ENCODE measurements around the gene RAB8B.

Gene RAB8B

DNA sequence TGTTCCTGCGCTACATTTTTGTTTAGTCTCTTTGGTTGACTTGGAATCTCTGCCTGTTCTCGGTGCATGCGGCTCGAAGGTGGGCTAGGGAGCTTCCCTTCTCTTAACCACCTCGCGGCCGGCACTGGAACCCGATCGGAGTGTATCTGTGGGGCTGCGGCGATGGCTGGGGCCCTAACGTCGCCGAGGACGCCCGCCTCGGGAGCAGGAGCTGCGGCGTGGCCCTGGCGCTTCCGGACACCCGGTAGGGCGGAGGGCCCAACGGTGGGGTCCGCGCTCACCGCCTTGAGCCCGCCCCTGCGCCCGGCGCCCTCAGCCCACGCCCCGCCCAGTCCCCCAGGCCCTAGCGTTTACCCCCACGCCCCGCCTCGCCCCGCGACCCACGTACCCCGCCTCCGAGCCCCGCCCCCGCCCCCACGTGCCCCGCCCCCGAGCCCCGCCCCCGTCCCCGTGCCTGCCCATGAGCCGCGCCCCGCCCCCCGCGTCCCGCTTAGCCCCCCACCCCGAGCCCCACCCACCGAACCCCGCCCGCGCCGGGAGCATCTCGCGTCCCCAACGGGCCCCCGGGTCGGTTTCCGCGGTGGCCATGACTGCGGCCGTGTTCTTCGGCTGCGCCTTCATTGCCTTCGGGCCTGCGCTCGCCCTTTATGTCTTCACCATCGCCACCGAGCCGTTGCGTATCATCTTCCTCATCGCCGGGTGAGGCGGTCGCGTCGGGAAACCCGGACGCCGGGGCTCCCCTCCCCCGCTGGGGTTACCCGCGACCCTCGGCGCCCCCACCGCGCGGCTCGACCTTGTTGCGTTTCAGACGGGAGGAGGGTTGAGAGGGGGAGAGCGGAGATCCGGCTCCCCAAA is 87.9 kb downstream of the RAB8B start, which contains the start of gene APH1B:
APH1B (plus strand) TSS at position 568 of the 855 bp plus-strand sequence; CDS start at position 587, 19 bp downstream.
- DNase-seq = peak; percentile 84

- DNase-seq = no peak
These were observed 88.6 kb downstream of the RAB8B start for GRCh38 chr15:63277893-63278456.

DNA sequence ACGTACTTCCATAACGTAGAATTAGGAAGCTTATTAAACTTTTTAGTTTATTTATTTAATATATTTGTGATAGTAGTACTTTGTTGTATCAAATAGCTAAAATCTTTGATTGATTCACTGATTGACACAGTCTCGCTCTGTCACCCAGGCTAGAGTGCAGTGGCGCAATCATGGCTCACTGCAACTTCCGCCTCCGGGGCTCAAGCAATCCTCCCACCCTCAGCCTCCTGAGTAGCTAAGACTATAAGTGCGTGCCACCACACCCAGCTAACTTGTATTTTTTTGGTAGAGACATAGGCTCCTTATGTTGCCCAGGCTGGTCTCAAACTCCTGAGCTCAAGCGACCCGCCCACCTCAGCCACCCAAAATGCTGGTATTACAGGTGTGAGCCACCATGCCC is 93.7 kb downstream of the RAB8B start:
- DNase-seq = peak; percentile 49

GRCh38 chr15:63284335-63284734 is 94.9 kb downstream of the RAB8B start:
- DNase-seq = no peak

DNA sequence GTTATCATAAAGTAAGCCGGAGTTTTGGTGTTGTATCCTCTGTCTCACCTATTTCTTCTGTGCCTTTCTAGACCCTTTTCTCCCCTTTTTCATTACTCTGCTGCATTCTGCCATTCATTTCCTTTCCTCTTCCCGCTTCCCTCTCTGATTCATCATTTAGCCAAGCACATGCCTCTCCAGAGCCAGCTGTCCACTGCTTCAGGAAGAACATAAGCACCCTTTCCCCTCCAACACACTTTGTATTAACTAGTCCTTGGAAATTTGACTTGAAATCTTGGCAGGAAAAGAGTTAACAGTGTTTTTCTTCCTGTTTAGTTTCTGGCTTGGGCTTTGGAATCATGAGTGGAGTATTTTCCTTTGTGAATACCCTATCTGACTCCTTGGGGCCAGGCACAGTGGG is 97.7 kb downstream of the RAB8B start:
- no peak for DNase-seq

DNA sequence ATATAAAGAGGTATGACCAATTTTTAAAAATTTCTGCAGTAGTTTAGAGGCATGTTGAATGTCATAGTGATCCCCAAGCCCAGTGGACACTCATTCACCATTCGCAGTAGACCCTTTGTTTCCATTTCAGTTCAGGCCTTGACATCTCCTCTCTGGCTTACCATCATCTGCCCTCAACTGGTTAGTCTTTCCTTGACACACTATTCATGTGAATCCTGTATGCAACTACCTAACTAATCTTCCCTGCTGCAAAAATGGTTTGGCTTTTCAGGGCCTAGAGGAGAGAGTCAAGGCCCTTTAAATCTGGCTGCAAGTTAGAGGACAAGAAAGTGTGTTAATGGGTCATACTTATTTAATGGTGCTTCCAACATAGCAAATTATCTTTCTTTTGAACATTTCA is 98.9 kb downstream of the RAB8B start:
- no peak for DNase-seq

GRCh38 chr15:63288778-63289378 is 99.5 kb downstream of the RAB8B start:
- no peak for DNase-seq

- no peak for DNase-seq
These were observed 102.1 kb downstream of the RAB8B start for GRCh38 chr15:63291507-63291906.

DNA sequence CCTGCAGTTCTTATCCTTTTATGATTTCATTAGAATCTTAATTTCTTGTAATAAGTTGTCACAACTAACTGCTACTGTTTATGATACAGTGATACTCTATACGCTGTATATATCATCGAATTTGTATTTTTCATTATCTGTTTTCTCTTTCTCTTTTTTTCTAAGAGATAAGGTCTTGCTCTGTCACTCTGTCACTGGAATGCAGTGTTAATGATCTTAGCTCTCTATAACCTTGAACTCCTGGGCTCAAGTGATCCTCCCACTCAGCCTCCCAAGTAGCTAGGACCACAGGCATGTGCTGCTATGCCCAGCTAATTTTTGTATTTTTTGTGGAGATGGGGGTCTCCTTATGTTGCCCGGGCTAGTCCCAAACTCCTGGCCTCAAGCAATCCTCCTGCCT is 102.8 kb downstream of the RAB8B start:
- DNase-seq = no peak

- no peak for DNase-seq
These were observed 103.4 kb downstream of the RAB8B start for GRCh38 chr15:63292771-63293170.

- DNase-seq = no peak
These were observed 105.0 kb downstream of the RAB8B start for GRCh38 chr15:63294359-63294758.

DNA sequence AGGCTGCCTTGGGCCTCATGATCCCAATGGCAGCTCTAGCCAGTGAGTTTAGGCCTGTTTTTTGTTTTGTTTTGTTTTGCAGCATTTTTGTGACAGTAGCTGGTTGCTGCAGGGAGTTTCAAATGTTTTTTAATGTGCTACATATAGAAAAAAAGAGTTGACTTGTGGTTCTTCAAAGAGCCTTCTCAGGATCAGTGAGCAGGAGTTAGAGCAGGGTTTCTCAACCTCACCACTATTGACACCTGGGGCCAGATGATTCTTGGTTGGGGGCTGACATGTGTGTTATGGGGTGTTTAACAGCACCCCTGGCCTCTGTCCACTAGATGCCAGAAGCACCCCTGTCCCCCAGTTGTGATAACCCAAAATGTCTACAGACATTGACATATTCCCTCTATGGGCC is 105.9 kb downstream of the RAB8B start:
- DNase-seq = no peak

DNA sequence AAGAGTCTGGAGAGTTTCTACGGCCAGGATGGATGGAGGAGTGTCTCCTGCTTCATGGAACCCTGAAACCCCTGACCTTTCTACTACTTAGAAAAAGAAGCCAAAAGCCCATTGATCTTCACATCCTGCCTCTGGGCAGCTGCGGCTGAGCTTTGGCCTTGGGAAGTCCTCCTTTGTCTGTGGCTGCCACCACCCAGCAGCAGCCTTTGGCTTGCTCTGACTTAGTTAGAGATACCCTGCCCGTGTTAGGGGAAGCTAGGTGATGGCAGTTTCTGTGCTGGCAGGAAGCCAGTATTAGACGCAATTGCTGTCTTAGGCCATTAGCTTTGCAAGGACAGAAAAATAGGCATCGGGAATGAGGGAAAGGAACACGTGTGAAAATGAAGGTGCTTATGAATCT is 106.8 kb downstream of the RAB8B start:
- no peak for DNase-seq

GRCh38 chr15:63299943-63300575 is 110.7 kb downstream of the RAB8B start:
- no peak for DNase-seq

- no peak for DNase-seq
These were observed 111.7 kb downstream of the RAB8B start for GRCh38 chr15:63301088-63301487.

DNA sequence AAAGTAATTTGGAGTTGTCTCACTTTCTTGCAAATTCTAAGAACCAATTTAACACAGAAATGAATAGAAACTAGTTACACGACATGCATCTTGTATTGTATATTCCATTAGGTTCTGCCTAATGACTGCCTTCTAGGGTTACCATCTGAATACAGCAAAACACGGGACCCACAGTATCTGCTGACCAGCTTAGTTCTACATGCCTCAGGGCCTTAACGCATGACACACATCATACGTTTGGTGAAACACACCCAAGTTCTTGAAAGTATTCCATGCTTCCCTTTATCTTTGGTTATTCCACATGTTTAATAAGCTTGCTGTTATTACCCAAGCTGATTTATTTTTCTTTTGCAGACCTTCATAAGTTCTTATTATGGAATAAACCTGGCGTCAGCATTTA is 115.9 kb downstream of the RAB8B start:
- DNase-seq = no peak

- DNase-seq = no peak
These were observed 117.2 kb downstream of the RAB8B start for GRCh38 chr15:63306492-63307073.

- no peak for DNase-seq
These were observed 119.1 kb downstream of the RAB8B start for GRCh38 chr15:63308491-63308890.

DNA sequence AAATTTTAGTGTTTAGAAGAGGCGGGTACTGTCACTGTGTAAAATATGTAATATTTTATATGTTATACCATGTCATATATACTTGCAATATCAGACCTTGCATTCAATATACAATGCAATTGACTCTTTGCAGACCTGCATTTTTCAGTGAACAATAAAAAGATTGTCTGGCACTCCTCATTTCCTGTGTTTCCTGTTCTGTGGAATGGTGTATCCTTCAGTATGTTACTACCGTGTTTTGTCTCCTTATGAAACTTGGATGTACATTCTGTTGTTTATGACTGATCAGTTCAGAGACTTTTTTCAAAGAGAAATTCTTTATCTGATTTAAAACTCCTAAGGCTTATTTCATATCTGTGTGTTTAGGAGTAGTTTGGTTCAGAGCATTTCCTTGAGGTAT is 119.5 kb downstream of the RAB8B start:
- no peak for DNase-seq

DNA sequence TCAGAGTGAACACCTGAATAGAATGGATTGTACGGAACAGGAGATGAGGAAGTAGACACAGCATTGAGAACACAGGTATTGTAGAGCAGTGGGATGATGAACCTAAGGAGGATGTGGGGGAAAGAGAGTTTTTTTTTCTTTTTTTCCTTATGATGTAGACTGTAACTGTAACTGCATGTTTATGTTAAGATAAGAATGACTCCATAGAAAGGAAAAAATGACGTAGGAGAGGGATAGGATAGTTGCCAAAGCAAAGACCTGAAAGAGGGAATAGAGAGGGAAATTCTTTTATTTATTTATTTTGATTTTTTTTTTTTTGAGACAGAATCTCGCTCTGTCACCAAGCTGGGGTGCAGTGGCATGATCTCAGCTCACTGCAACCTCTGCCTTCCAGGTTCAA is 121.2 kb downstream of the RAB8B start:
- no peak for DNase-seq

- no peak for DNase-seq
These were observed 122.9 kb downstream of the RAB8B start for GRCh38 chr15:63312286-63312685.

DNA sequence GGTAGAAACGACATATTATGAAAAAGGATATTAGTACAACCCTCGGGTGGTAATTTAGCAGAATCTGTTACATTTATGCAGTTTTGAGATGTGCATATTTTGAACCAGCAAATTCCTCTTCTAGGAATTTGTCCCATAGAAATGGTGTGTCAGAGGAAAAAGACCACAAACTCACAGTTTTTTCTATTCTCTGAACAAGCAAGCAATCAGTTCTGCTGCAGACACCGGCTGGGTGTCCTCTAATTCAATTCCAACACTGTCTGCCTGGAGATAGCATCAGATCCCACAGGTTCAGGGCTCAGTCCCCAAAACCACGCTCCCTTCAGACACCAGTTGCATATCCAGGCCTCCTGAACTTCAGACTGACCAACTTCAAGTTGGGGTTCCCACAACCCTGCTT is 124.4 kb downstream of the RAB8B start:
- DNase-seq = no peak

DNA sequence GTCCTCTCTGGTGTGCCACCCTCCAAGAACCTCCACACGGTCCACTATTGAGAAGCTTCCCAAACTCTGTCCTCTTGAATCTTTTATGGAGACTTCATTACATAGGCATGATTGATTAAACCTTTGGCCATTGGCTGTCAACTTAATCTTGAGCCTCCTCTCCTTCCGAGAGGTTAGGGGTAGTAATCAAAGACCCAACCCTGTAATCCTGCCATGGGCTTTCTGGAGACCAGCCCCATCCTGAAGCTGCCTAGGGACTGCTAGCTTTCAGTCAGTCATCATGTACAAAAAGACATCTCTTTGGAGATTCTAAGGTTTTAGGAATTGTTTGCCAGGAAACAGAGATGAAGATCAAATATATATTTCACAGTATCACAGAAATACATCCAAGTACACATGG is 125.0 kb downstream of the RAB8B start:
- DNase-seq = no peak
